Epithelial cell of proximal tubule (primary cell): ENCODE data around the gene MCRIP2. TPM values are rescaled to one million over a fixed set of nuclear protein-coding genes. Genes with fewer than 3 reads are reported as not detected.
A peak's percentile ranks its signal among the peaks of the same experiment; 100 is the strongest.

Experiments
- DNase-seq: peaks from one replicate; pipeline ENCODE4 v3.0.0-alpha.2; 2011; ENCODE audit warnings: low read depth
- H3K4me3 ChIP-seq: 2 replicates; pipeline ENCODE4 v1.5.1; 2011; ENCODE audit warnings: low read depth, mild to moderate bottlenecking, low read length
- CTCF ChIP-seq: conservative IDR thresholded peaks from 2 replicates; pipeline ENCODE4 v1.5.1; 2012; ENCODE audit warnings: low read depth, mild to moderate bottlenecking, low read length
- total RNA-seq: library from RNA; depleted of rRNA; stranded (reverse); fragments of >200 nt; gene quantifications from 2 replicates; pipeline ENCODE4 v1.2.3, GENCODE V29; 2015

Gene MCRIP2
- total RNA-seq, 1 donor from 2014 or later, result 70.3 TPM

- no peak for DNase-seq
- no peak for TF ChIP-seq CTCF
- H3K4me3 ChIP-seq, result peak overlapping the region; percentile 84
Observed at GRCh38 chr16:680625-680945, 39.0 kb downstream of the MCRIP2 start.

DNA sequence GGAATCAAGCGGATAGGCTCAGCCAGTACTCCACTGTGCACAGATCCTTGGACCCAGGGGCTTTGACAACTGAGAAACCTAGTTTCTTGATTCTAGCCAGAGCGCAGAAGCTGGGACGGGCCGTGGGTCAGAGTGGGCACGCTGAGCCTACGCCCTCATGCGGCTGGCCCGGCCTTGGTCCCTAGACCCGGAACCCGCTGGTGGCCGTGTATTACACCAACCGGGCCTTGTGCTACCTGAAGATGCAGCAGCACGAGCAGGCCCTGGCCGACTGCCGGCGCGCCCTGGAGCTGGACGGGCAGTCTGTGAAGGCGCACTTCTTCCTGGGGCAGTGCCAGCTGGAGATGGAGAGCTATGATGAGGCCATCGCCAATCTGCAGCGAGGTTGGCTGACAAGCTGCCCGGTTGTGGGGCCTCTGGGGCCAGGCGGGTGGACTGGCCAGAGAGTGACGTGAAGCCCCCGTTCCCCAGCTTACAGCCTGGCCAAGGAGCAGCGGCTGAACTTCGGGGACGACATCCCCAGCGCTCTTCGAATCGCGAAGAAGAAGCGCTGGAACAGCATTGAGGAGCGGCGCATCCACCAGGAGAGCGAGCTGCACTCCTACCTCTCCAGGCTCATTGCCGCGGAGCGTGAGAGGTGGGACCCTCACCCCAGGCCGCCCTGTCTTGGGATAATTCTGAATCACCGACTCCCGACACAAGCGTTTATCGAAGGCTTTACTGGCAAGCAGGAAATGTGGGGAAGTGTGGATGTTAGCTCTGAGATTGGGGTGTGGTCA lies 39.5 kb downstream of the MCRIP2 start:
- no peak for DNase-seq
- peak overlapping the region; percentile 84 for H3K4me3 ChIP-seq
- no peak for TF ChIP-seq CTCF

DNA sequence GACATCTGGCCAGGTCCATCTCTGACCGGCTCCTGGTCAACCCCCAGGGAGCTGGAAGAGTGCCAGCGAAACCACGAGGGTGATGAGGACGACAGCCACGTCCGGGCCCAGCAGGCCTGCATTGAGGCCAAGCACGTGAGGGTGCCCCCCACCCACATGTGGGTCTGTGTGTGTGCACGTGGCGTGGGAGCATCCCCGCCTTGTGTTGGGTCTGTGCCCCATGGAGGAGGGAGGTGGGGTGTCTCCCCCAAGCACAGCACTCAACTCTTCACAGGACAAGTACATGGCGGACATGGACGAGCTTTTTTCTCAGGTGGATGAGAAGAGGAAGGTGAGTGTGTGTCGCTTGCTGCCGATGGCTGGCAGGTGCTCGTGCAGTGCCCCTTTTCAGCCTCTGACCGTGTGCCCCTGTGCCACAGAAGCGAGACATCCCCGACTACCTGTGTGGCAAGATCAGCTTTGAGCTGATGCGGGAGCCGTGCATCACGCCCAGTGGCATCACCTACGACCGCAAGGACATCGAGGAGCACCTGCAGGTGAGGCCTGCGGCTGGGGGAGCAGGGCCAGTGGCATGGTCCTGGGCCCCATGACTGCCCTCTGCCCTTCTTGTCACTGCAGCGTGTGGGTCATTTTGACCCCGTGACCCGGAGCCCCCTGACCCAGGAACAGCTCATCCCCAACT lies 40.3 kb downstream of the MCRIP2 start:
- no peak for TF ChIP-seq CTCF
- no peak for DNase-seq
- peak overlapping the region; percentile 84 for H3K4me3 ChIP-seq

DNA sequence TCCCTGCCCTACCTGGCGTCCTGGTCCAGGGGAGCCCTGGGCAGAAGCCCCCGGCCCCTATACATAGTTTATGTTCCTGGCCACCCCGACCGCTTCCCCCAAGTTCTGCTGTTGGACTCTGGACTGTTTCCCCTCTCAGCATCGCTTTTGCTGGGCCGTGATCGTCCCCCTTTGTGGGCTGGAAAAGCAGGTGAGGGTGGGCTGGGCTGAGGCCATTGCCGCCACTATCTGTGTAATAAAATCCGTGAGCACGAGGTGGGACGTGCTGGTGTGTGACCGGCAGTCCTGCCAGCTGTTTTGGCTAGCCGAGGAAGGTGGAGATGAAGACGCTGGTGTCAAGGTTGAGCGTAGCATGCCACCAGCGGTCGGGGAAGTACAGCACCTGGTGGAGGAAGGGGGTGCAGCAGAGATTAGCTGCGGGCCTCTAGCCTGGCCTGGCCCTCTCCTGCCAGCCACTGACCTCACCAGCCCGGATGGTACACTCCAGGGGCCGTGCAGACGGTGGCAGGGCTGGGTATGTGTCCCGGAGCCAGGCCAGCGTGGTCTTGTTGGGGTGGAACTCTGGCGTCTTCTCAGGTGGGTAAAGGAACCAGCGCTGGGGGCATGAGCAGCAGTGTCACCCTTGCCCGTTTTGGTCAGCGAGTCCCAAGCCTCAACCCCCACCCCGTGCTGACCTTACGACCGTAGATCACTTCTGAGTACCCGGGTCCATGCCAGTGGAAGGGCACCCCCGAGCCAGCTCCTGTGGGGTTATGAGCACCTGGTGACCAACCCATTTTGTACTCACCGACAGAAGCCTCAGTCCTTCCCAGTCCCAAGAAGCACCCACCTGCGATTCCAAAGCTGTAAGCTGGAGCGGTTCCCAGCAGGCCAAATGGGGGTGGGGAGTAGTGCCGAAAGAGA lies 41.1 kb downstream of the MCRIP2 start:
- no peak for DNase-seq
- TF ChIP-seq CTCF, result no peak
- H3K4me3 ChIP-seq, result peak overlapping the region; percentile 76

GRCh38 chr16:683396-684070 lies 41.9 kb downstream of the MCRIP2 start:
- TF ChIP-seq CTCF, result no peak
- DNase-seq, result no peak
- H3K4me3 ChIP-seq, result peak overlapping the region; percentile 76

DNA sequence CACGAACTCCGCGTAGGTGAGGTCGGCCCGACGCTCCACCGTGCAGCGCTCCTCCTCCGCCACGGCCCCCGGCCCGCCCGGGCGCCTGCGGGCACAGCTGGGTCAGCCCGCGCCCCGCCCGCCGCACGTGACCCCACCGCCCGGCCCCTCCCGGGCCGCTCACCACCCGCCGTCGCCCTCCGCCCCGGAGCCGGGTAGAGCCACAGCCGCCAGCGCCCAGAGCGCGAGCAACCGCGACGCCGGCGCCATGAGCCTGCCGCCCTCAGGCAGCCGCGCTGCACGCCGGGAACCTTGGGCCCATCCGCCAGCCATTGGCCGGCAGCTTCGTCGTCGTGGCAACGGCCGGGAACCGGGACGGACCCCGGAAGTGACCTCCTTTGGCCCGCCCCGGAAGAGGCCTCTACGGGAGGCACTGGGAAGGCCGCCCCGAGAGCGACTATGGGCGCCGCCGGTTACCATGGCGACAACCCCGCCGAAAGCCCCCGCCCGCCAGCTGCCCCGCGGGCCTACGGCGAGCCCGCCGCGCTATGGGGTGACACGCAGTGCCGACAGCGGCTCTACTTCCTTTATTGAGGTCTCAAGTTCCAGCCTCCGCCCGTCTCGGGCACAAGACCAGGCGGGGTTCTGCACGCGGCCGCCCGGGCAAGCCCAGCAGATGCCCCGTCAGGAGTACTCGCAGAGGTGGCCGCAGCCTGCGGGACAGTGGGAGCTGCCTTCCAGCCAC lies 42.6 kb downstream of the MCRIP2 start, which contains the start of gene JMJD8:
JMJD8 (minus strand) TSS at position 264 of the 724 bp plus-strand sequence; CDS start at position 249, 15 bp downstream.
- no peak for DNase-seq
- H3K4me3 ChIP-seq, result peak within 1 kb of the TSS; percentile 76
- no peak for TF ChIP-seq CTCF
